CD4-positive, CD25-positive, alpha-beta regulatory T cell (primary cell): ENCODE measurements around the gene MSANTD3. TPM values are rescaled to one million over a fixed set of nuclear protein-coding genes. Genes with fewer than 3 reads are reported as not detected.
"Not testable (repeated sequence)": the region's sequence is repeated elsewhere in the genome, so short reads cannot be mapped to it uniquely, and the experiment has no call there.

Source experiments
- ATAC-seq, 2 donors: fragments of 150-1000 bp; cut with Tn5 transposase; one replicate each; pipeline ENCODE4 v1.10.0; 2021; ENCODE audit warnings: low read depth in 2 of 2, moderate number of reproducible peaks in 2 of 2, moderate library complexity in 1 of 2
- DNase-seq, 3 donors: peaks; one replicate each; pipeline versions ENCODE4 v3.0.0 to v3.0.0-alpha.2; 2012 to 2022; ENCODE audit warnings: mixed read lengths in 1 of 3
- H3K27ac ChIP-seq: one replicate; pipeline ENCODE4 v1.7.0; 2013; ENCODE audit warnings: mild to moderate bottlenecking, low read length; ENCODE audit not compliant: insufficient read depth, poor library complexity, severe bottlenecking
- H3K27me3 ChIP-seq: one replicate; pipeline ENCODE4 v1.7.0; 2013; ENCODE audit warnings: low read length; ENCODE audit not compliant: control insufficient read depth, insufficient read depth
- H3K36me3 ChIP-seq: one replicate; pipeline ENCODE4 v1.7.0; 2013; ENCODE audit warnings: mild to moderate bottlenecking, low read length, moderate library complexity; ENCODE audit not compliant: control insufficient read depth, insufficient read depth
- H3K4me1 ChIP-seq: 2 replicates; pipeline ENCODE4 v1.7.0; 2013; ENCODE audit warnings: mild to moderate bottlenecking, low read length; ENCODE audit not compliant: insufficient read depth, control insufficient read depth, poor library complexity, severe bottlenecking
- H3K4me3 ChIP-seq: one replicate; pipeline ENCODE4 v1.7.0; 2013; ENCODE audit warnings: low read depth, mild to moderate bottlenecking, low read length, moderate library complexity
- H3K9me3 ChIP-seq, 2 experiments: 1 replicate in 1 of 2; 2 replicates in 1 of 2; pipeline ENCODE4 v1.7.0; 2013; ENCODE audit warnings: low read length in 2 of 2, mild to moderate bottlenecking in 1 of 2, moderate library complexity in 1 of 2; ENCODE audit not compliant: control insufficient read depth in 2 of 2
- H3K27ac Mint-ChIP-seq, 3 donors: one replicate each; pipeline ENCODE4 v1.8.0; 2020 to 2022; ENCODE audit warnings: mild to moderate bottlenecking in 3 of 3, mixed read lengths in 3 of 3, moderate library complexity in 2 of 3
- H3K27me3 Mint-ChIP-seq: one replicate; pipeline ENCODE4 v1.8.0; 2022; ENCODE audit warnings: mild to moderate bottlenecking, mixed read lengths
- H3K36me3 Mint-ChIP-seq: one replicate; pipeline ENCODE4 v1.8.0; 2020; ENCODE audit warnings: mixed read lengths
- H3K4me1 Mint-ChIP-seq, 4 donors: one replicate each; pipeline ENCODE4 v1.8.0; 2020 to 2022; ENCODE audit warnings: mixed read lengths in 4 of 4, mild to moderate bottlenecking in 1 of 4
- H3K4me3 Mint-ChIP-seq, 4 donors: one replicate each; pipeline ENCODE4 v1.8.0; 2020 to 2022; ENCODE audit warnings: mild to moderate bottlenecking in 4 of 4, mixed read lengths in 4 of 4, moderate library complexity in 3 of 4
- H3K9me3 Mint-ChIP-seq, 7 donors: one replicate each; pipeline ENCODE4 v1.8.0; 2020 to 2022; ENCODE audit warnings: mixed read lengths in 7 of 7, mild to moderate bottlenecking in 3 of 7, moderate library complexity in 2 of 7
- polyA plus RNA-seq, 4 donors: library from polyadenylated mRNA; unstranded; fragments of 300-500 nt; fragmentation: Illumina TruSeq; gene quantifications; one replicate each; pipeline ENCODE4 v1.2.3, GENCODE V29; 2021
- total RNA-seq: library from RNA; stranded (reverse); gene quantifications from one replicate; pipeline ENCODE4 v1.2.3, GENCODE V29; 2022

MSANTD3 gene
- total and polyA plus RNA-seq, 5 donors from 2014 or later = 3.0 to 5.9 (median 3.9) TPM

- H3K9me3 Mint-ChIP-seq = peaks cover 0 to 2% (median 0%) of the 10 kb centered on the region in 7 donors
These were observed 4.9 kb downstream of the MSANTD3 start for GRCh38 chr9:100431886-100432285.

GRCh38 chr9:100432736-100433135, 5.8 kb downstream of the MSANTD3 start:
- Histone ChIP-seq H3K4me3 (no peak overlapping the region), H3K9me3 (no peaks in the 10 kb centered on the region), H3K27me3 (no peaks in the 10 kb centered on the region), H3K36me3 (no peaks in the 10 kb centered on the region), H3K27ac (no peak overlapping the region), H3K4me1 (peaks cover 10% of the 10 kb centered on the region)
- no peaks in the 10 kb centered on the region for H3K27me3 Mint-ChIP-seq
- DNase-seq (no peak), ATAC-seq (no peak)
- peaks cover 8 to 27% (median 23%) of the 10 kb centered on the region in 4 donors for H3K4me1 Mint-ChIP-seq
- no peak overlapping the region for H3K4me3 Mint-ChIP-seq
- H3K9me3 Mint-ChIP-seq = peaks cover 0 to 2% (median 0%) of the 10 kb centered on the region in 7 donors
- peak overlapping the region in 1 of 3 donors; percentile 1 for H3K27ac Mint-ChIP-seq
- no peaks in the 10 kb centered on the region for H3K36me3 Mint-ChIP-seq

More at GRCh38 chr9:100431886-100432285, 4.9 kb downstream of the MSANTD3 start:
- no peak overlapping the region for H3K27ac ChIP-seq
- H3K4me1 ChIP-seq = peaks cover 11% of the 10 kb centered on the region
- Mint-ChIP-seq H3K27ac (no peak overlapping the region), H3K36me3 (no peaks in the 10 kb centered on the region), H3K27me3 (no peaks in the 10 kb centered on the region), H3K4me1 (peaks cover 8 to 28% (median 24%) of the 10 kb centered on the region in 4 donors), H3K4me3 (peak overlapping the region in 1 of 4 donors; percentile 44)
- ATAC-seq (no peak), DNase-seq (no peak)
- H3K27me3 ChIP-seq = no peaks in the 10 kb centered on the region
- no peak overlapping the region for H3K4me3 ChIP-seq
- H3K36me3 ChIP-seq = no peaks in the 10 kb centered on the region
- H3K9me3 ChIP-seq = no peaks in the 10 kb centered on the region

GRCh38 chr9:100436571-100436970, 9.6 kb downstream of the MSANTD3 start:
- Histone ChIP-seq H3K4me1 (peaks cover 4% of the 10 kb centered on the region), H3K9me3 (no peaks in the 10 kb centered on the region), H3K36me3 (no peaks in the 10 kb centered on the region), H3K4me3 (no peak overlapping the region), H3K27ac (no peak overlapping the region), H3K27me3 (no peaks in the 10 kb centered on the region)
- Mint-ChIP-seq H3K4me3 (no peak overlapping the region), H3K9me3 (no peaks in the 10 kb centered on the region), H3K36me3 (peaks cover 4% of the 10 kb centered on the region), H3K4me1 (peaks cover 0 to 9% (median 6%) of the 10 kb centered on the region in 4 donors), H3K27ac (no peak overlapping the region), H3K27me3 (no peaks in the 10 kb centered on the region)
- ATAC-seq (no peak), DNase-seq (no peak)

GRCh38 chr9:100437860-100438805, 11.2 kb downstream of the MSANTD3 start:
- Histone ChIP-seq H3K4me3 (no peak overlapping the region), H3K27ac (no peak overlapping the region), H3K36me3 (no peaks in the 10 kb centered on the region), H3K9me3 (no peaks in the 10 kb centered on the region), H3K4me1 (peaks cover 4% of the 10 kb centered on the region), H3K27me3 (no peaks in the 10 kb centered on the region)
- H3K4me3 Mint-ChIP-seq = no peak overlapping the region
- H3K27me3 Mint-ChIP-seq = no peaks in the 10 kb centered on the region
- H3K9me3 Mint-ChIP-seq = no peaks in the 10 kb centered on the region
- peaks cover 8% of the 10 kb centered on the region for H3K36me3 Mint-ChIP-seq
- DNase-seq (peak; percentile 41 to 68 (median 60)), ATAC-seq (peak; percentile 58 to 66)
- H3K27ac Mint-ChIP-seq = no peak overlapping the region
- H3K4me1 Mint-ChIP-seq = peaks cover 0 to 9% (median 4%) of the 10 kb centered on the region in 4 donors

GRCh38 chr9:100440071-100440470, 13.1 kb downstream of the MSANTD3 start:
- no peaks in the 10 kb centered on the region for H3K9me3 Mint-ChIP-seq
- Histone ChIP-seq H3K27me3 (no peaks in the 10 kb centered on the region), H3K4me1 (peaks cover 4% of the 10 kb centered on the region), H3K9me3 (no peaks in the 10 kb centered on the region), H3K27ac (no peak overlapping the region), H3K36me3 (no peaks in the 10 kb centered on the region), H3K4me3 (no peak overlapping the region)
- DNase-seq (no peak), ATAC-seq (no peak)
- no peaks in the 10 kb centered on the region for H3K27me3 Mint-ChIP-seq
- H3K36me3 Mint-ChIP-seq = peaks cover 13% of the 10 kb centered on the region
- H3K4me3 Mint-ChIP-seq = no peak overlapping the region
- peaks cover 0 to 10% (median 6%) of the 10 kb centered on the region in 4 donors for H3K4me1 Mint-ChIP-seq
- no peak overlapping the region for H3K27ac Mint-ChIP-seq

- not testable (repeated sequence) for H3K4me3 Mint-ChIP-seq, H3K4me1 ChIP-seq, H3K36me3 ChIP-seq, H3K9me3 ChIP-seq, H3K4me3 ChIP-seq, H3K27ac ChIP-seq, H3K27me3 ChIP-seq, DNase-seq, H3K27ac Mint-ChIP-seq, H3K27me3 Mint-ChIP-seq, H3K9me3 Mint-ChIP-seq, ATAC-seq
- H3K36me3 Mint-ChIP-seq = peaks cover 13% of the 10 kb centered on the region
- peaks cover 0 to 10% (median 6%) of the 10 kb centered on the region in 4 donors for H3K4me1 Mint-ChIP-seq
These were observed 13.5 kb downstream of the MSANTD3 start for GRCh38 chr9:100440487-100440886.

GRCh38 chr9:100441911-100442361, 15.0 kb downstream of the MSANTD3 start:
- Histone ChIP-seq H3K9me3 (no peaks in the 10 kb centered on the region), H3K27me3 (no peaks in the 10 kb centered on the region), H3K4me1 (peaks cover 4% of the 10 kb centered on the region), H3K27ac (no peak overlapping the region), H3K36me3 (no peaks in the 10 kb centered on the region), H3K4me3 (no peak overlapping the region)
- Mint-ChIP-seq H3K36me3 (peaks cover 22% of the 10 kb centered on the region), H3K4me3 (no peak overlapping the region), H3K27me3 (no peaks in the 10 kb centered on the region), H3K9me3 (no peaks in the 10 kb centered on the region), H3K4me1 (peaks cover 0 to 10% (median 6%) of the 10 kb centered on the region in 4 donors), H3K27ac (no peak overlapping the region)
- ATAC-seq (no peak), DNase-seq (no peak)
